Brain microvascular endothelial cell (primary cell): ENCODE data around the gene C6orf15.
A peak's percentile ranks its signal among the peaks of the same experiment; 100 is the strongest.

ENCODE experiments used
- DNase-seq: peaks from one replicate; pipeline ENCODE4 v3.0.0-alpha.2; 2020
- H3K27ac ChIP-seq: fragments of 250-450 bp; sonication (Bioruptor Pico); 2 replicates; pipeline ENCODE4 v1.5.1; 2020; ENCODE audit warnings: mild to moderate bottlenecking, moderate library complexity
- H3K27me3 ChIP-seq: fragments of 250-450 bp; sonication (Bioruptor Pico); replicated peaks from 2 replicates; pipeline ENCODE4 v1.5.1; 2020; ENCODE audit warnings: mild to moderate bottlenecking
- H3K36me3 ChIP-seq: fragments of 250-450 bp; sonication (Bioruptor Pico); replicated peaks from 2 replicates; pipeline ENCODE4 v1.5.1; 2020; ENCODE audit warnings: mild to moderate bottlenecking
- H3K4me3 ChIP-seq: 2 replicates; pipeline ENCODE4 v1.5.1; 2011; ENCODE audit warnings: low read depth, mild to moderate bottlenecking, control low read depth, low read length, moderate library complexity
- in situ Hi-C: cut with HindIII; loops from 2 replicates; pipeline ENCODE4 v1.10.0; 2017; ENCODE audit warnings: low sequenced_read_pairs, low pct_ligation_motif_present
- TF ChIP-seq, protein P1 (sequence below): IDR thresholded peaks from 2 replicates; pipeline ENCODE4 v1.5.1; 2011; ENCODE audit warnings: low read depth, mild to moderate bottlenecking, moderate library complexity, low read length, control low read depth, inconsistent platforms; ENCODE audit errors: missing control alignments

C6orf15 gene

DNA sequence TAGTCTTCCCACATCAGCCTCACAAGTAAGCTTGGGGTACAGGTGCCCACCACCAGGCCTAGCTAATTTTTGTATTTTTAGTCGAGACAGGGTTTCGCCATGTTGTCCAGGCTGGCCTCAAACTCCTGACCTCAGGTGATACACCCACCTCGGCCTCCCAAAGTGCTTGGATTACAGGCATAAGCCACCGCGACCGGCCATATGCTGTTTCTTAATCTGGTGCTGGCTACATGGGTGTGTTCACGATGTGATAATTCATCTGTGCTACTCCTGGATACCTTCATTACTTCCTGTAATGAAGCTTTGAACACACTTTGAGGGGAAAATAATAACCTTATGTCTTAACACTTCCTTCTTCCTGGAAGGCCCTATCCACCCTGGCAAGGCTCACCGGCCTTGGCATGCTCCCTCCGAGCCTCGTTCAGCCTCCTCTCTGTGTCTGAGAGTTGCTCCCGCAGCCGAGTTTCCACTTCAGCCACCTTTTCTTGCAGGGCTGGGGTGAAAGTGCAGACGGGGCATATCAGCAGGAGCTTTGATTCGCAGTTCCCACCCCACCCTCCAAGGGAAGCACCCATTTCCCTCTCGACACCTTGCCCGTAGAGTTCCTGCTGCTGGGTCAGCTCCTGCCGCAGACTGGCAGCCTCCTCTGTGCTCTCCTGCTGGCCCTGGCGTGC lies 32.1 kb upstream of the C6orf15 start:
- no peaks in the 10 kb centered on the region for H3K27me3 ChIP-seq
- DNase-seq = no peak
- in situ Hi-C loops = no loop called here
- H3K4me3 ChIP-seq = no peak overlapping the region
- no peaks in the 10 kb centered on the region for H3K36me3 ChIP-seq
- no peak overlapping the region for H3K27ac ChIP-seq
- TF ChIP-seq, protein P1, sequence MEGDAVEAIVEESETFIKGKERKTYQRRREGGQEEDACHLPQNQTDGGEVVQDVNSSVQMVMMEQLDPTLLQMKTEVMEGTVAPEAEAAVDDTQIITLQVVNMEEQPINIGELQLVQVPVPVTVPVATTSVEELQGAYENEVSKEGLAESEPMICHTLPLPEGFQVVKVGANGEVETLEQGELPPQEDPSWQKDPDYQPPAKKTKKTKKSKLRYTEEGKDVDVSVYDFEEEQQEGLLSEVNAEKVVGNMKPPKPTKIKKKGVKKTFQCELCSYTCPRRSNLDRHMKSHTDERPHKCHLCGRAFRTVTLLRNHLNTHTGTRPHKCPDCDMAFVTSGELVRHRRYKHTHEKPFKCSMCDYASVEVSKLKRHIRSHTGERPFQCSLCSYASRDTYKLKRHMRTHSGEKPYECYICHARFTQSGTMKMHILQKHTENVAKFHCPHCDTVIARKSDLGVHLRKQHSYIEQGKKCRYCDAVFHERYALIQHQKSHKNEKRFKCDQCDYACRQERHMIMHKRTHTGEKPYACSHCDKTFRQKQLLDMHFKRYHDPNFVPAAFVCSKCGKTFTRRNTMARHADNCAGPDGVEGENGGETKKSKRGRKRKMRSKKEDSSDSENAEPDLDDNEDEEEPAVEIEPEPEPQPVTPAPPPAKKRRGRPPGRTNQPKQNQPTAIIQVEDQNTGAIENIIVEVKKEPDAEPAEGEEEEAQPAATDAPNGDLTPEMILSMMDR = no peak

DNA sequence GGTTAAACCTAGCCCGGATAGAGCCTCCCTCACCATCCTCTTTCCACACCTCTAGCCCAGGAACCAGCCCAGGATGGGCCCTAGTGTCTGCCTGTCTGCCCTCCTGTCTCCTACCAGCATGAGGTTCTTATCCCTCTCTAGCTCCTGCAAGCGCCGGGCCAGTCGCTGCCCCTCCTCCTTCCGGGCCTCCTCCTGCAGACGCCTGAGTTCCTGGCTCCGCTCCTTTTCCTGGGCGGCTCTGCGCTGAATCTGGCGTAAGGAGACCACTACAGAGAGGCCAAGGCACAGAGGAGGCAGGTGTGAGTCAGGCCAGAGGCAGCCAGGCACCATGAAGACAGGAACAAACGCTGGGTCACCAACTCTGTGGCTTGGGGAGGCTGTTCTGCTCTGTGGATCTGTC lies 30.8 kb upstream of the C6orf15 start:
- DNase-seq = peak; percentile 42
- H3K36me3 ChIP-seq = no peaks in the 10 kb centered on the region
- TF ChIP-seq, protein P1 = no peak
- H3K4me3 ChIP-seq = no peak overlapping the region
- in situ Hi-C loops = no loop called here
- no peak overlapping the region for H3K27ac ChIP-seq
- no peaks in the 10 kb centered on the region for H3K27me3 ChIP-seq

DNA sequence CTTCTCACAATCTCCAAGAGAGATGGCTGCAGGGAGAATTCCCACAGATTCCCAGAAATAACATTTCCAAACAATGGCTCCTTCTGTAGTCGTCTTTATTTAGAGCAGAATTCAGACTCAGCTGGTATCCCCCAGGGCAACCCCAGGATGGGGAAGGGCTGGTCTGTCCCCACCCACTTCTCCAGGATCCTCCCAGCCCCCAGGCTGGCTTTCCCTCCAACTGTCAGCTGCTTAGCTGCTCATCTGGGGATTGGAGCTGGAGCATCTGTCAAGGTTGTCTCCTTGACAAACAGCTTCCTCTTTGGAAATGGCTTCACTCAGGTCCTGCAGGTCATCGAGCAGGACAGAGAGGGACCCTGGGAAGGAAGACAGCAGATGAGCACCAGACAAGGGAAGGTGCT lies 30.0 kb upstream of the C6orf15 start:
- in situ Hi-C loops = no loop called here
- TF ChIP-seq, protein P1 = no peak

DNA sequence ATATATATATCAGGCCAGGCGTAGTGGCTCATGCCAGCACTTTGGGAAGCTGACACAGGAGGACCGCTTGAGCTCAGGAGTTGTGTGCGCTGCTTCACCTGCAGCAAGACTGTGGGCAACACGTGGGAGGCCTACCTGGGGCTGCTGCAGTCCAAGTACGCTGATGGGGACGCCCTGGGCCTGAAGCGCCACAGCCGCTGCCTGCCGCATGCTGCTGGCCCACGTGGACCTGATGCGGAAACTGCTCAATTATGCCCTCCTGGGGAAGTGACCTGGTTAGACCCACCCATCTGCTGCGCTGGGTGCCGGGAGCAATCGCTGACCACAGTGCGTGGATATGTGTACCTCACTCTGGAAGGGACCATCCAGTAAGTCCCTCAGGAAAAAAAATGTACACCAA lies 28.3 kb upstream of the C6orf15 start:
- in situ Hi-C loops = no loop called here
- TF ChIP-seq, protein P1 = no peak
- Histone ChIP-seq H3K27me3 (no peaks in the 10 kb centered on the region), H3K27ac (no peak overlapping the region), H3K4me3 (no peak overlapping the region), H3K36me3 (no peaks in the 10 kb centered on the region)
- no peak for DNase-seq

More for the DNA sequence above, 30.0 kb upstream of the C6orf15 start:
- H3K36me3 ChIP-seq = no peaks in the 10 kb centered on the region
- H3K4me3 ChIP-seq = no peak overlapping the region
- H3K27ac ChIP-seq = no peak overlapping the region
- DNase-seq = no peak
- H3K27me3 ChIP-seq = no peaks in the 10 kb centered on the region

GRCh38 chr6:31139599-31139998 lies 27.2 kb upstream of the C6orf15 start:
- Histone ChIP-seq H3K27me3 (no peaks in the 10 kb centered on the region), H3K4me3 (no peak overlapping the region), H3K36me3 (no peaks in the 10 kb centered on the region), H3K27ac (no peak overlapping the region)
- TF ChIP-seq, protein P1 = no peak
- DNase-seq = no peak
- in situ Hi-C loops = no loop called here

DNA sequence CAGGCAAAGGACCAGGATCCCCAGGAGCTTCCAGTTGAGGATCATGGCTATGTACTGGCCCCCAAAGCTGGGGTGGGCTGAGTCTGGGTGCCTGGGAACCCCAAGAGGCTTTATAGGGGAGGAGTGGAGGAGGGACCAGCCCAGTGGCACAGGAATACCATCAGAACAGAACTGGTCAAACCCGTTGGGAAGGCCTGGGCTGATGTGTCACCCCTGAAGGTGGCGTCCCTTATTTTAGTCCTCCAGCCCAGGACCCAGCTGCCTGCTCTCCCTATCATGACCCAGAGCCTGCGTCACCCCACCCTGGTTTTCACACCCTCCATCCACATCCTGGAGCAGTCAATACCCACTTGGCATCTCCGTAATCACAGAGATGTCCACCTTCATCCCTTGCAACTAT lies 26.6 kb upstream of the C6orf15 start, which contains the start of gene PSORS1C2:
Gene PSORS1C2 (minus strand): TSS at position 85 of the 400 bp plus-strand sequence. CDS start 40 bp downstream, at position 45.
- TF ChIP-seq, protein P1 = no peak
- Histone ChIP-seq H3K27me3 (no peaks in the 10 kb centered on the region), H3K4me3 (no peak within 1 kb of the TSS), H3K36me3 (no peaks in the 10 kb centered on the region), H3K27ac (no peak within 1 kb of the TSS)
- no peak for DNase-seq
- in situ Hi-C loops = no loop called here
